Hematopoietic multipotent progenitor cell treated with erythropoietin and hydrocortisone succinate and interleukin-3 and kit ligand, for 4 days (in vitro differentiated cells): ENCODE results near the gene PRR7.
A peak's percentile ranks its signal among the peaks of the same experiment; 100 is the strongest.

Experiments
- DNase-seq: peaks from one replicate; pipeline ENCODE4 v3.0.0-alpha.2; 2015

Gene PRR7

GRCh38 chr5:177486256-177486655 lies 39.6 kb downstream of the PRR7 start:
- no peak for DNase-seq

GRCh38 chr5:177487144-177487543 lies 40.5 kb downstream of the PRR7 start:
- DNase-seq, result no peak

- peak; percentile 65 for DNase-seq
Observed at GRCh38 chr5:177487975-177488374, 41.4 kb downstream of the PRR7 start.

GRCh38 chr5:177489119-177489716 lies 42.6 kb downstream of the PRR7 start:
- DNase-seq, result no peak

- DNase-seq, result no peak
Observed at GRCh38 chr5:177490311-177490991, 43.8 kb downstream of the PRR7 start.

GRCh38 chr5:177490992-177491391 lies 44.4 kb downstream of the PRR7 start:
- no peak for DNase-seq

- DNase-seq, result peak; percentile 73
Observed at GRCh38 chr5:177491429-177491945, 44.9 kb downstream of the PRR7 start.

GRCh38 chr5:177491983-177492746 lies 45.6 kb downstream of the PRR7 start:
- no peak for DNase-seq

GRCh38 chr5:177492841-177493240 lies 46.2 kb downstream of the PRR7 start:
- DNase-seq, result no peak

GRCh38 chr5:177493795-177494345 lies 47.3 kb downstream of the PRR7 start:
- no peak for DNase-seq

GRCh38 chr5:177494346-177495195 lies 48.0 kb downstream of the PRR7 start:
- DNase-seq, result peak; percentile 76

- DNase-seq, result peak; percentile 66
Observed at GRCh38 chr5:177495243-177496060, 48.8 kb downstream of the PRR7 start.

- DNase-seq, result peak; percentile 49
Observed at GRCh38 chr5:177496070-177496726, 49.6 kb downstream of the PRR7 start.

- peak; percentile 68 for DNase-seq
Observed at GRCh38 chr5:177496727-177497291, 50.2 kb downstream of the PRR7 start.

- DNase-seq, result peak; percentile 98
Observed at GRCh38 chr5:177497292-177498012, 50.8 kb downstream of the PRR7 start, which contains the start of gene PDLIM7. Gene PDLIM7 (minus strand): TSS chr5:177497604. CDS start chr5:177496512, 1,092 bp downstream.

GRCh38 chr5:177498013-177498787 lies 51.6 kb downstream of the PRR7 start:
- peak; percentile 62 for DNase-seq

- no peak for DNase-seq
Observed at GRCh38 chr5:177499842-177500241, 53.2 kb downstream of the PRR7 start.

GRCh38 chr5:177500685-177501522 lies 54.3 kb downstream of the PRR7 start:
- DNase-seq, result peak; percentile 89
